ENCODE measurements around the gene CAPRIN2. TPM values are rescaled to one million over a fixed set of nuclear protein-coding genes. Genes with fewer than 3 reads are reported as not detected.

The CAPRIN2 gene
- polyA plus RNA-seq, 2 of the 4 experiments (the other 2 are of a cell fraction): 24.2 to 26.2 TPM

DNA sequence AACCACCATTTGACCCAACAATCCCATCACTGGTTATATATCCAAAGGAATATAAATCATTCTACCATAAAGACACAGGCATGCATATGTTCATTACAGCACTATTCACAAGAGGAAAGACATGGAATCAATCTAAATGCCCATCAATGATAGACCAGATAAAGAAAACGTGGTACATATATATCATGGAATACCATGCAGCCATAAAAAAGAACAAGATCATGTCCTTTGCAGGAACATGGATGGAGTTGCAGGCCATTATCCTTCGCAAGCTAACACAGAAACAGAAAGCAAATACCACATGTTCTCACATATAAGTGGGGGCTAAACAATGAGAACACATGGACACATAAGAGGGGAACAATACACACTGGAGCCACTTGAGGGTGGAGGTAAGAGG lies 15.7 kb downstream of the CAPRIN2 start:
- H3K4me3 ChIP-seq: no peak overlapping the region
- FAIRE-seq (peak; percentile 23), ATAC-seq (no peak), DNase-seq (ENCODE audit: low read depth in 1 of 2, low spot score in 1 of 2) (no peak)
- no peak overlapping the region for H3K27ac ChIP-seq
- no peaks in the 10 kb centered on the region for H3K9me3 ChIP-seq
- H3K4me1 ChIP-seq: 0 out of 3 replicates have a peak, but pooled peaks cover 3% of the 10 kb centered on the region
- WGBS (ENCODE audit: missing lambda C conversion rate): 89% methylated on average over 2 of the region's 2 CpGs
- ChIA-PET CTCF (interaction anchor here (0.8 kb wide), 1 partner anchor 19 kb away, joined by 3 read pairs; no protein-coding TSS in a partner anchor), POLR2A (no interaction called here)
- TF ChIP-seq, protein P1, sequence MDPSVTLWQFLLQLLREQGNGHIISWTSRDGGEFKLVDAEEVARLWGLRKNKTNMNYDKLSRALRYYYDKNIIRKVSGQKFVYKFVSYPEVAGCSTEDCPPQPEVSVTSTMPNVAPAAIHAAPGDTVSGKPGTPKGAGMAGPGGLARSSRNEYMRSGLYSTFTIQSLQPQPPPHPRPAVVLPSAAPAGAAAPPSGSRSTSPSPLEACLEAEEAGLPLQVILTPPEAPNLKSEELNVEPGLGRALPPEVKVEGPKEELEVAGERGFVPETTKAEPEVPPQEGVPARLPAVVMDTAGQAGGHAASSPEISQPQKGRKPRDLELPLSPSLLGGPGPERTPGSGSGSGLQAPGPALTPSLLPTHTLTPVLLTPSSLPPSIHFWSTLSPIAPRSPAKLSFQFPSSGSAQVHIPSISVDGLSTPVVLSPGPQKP (IDR thresholded peaks at IDR 0.05; ENCODE audit: low read depth, low read length): no peak
- TF ChIP-seq RCOR1 (IDR thresholded peaks at IDR 0.05; ENCODE audit: low read depth, low read length) (no peak), FOXS1 (CRISPR knock-in tag; IDR thresholded peaks at IDR 0.05) (no peak), NR3C1 (IDR thresholded peaks at IDR 0.05) (no peak), JUN (IDR thresholded peaks at IDR 0.05) (no peak), PHF8 (IDR thresholded peaks at IDR 0.05; ENCODE audit: borderline replicate concordance, low read depth) (no peak), EHMT2 (IDR thresholded peaks at IDR 0.05; ENCODE audit: low read depth) (no peak), HOXA7 (CRISPR knock-in tag; IDR thresholded peaks at IDR 0.05) (no peak), CBX8 (IDR thresholded peaks at IDR 0.05) (no peak), POLR2AphosphoS2 (conservative IDR thresholded peaks at IDR 0.05; ENCODE audit: low read length) (no peak), RARB (CRISPR knock-in tag; IDR thresholded peaks at IDR 0.05) (no peak)
- TF ChIP-seq, protein P2, sequence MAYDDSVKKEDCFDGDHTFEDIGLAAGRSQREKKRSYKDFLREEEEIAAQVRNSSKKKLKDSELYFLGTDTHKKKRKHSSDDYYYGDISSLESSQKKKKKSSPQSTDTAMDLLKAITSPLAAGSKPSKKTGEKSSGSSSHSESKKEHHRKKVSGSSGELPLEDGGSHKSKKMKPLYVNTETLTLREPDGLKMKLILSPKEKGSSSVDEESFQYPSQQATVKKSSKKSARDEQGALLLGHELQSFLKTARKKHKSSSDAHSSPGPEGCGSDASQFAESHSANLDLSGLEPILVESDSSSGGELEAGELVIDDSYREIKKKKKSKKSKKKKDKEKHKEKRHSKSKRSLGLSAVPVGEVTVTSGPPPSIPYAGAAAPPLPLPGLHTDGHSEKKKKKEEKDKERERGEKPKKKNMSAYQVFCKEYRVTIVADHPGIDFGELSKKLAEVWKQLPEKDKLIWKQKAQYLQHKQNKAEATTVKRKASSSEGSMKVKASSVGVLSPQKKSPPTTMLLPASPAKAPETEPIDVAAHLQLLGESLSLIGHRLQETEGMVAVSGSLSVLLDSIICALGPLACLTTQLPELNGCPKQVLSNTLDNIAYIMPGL (CRISPR knock-in tag; IDR thresholded peaks at IDR 0.05; ENCODE audit: borderline replicate concordance): no peak
- TF ChIP-seq, protein P3, sequence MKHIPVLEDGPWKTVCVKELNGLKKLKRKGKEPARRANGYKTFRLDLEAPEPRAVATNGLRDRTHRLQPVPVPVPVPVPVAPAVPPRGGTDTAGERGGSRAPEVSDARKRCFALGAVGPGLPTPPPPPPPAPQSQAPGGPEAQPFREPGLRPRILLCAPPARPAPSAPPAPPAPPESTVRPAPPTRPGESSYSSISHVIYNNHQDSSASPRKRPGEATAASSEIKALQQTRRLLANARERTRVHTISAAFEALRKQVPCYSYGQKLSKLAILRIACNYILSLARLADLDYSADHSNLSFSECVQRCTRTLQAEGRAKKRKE (CRISPR knock-in tag; IDR thresholded peaks at IDR 0.05; ENCODE audit: low read depth): no peak
- no peak overlapping the region for H3K4me2 ChIP-seq

DNA sequence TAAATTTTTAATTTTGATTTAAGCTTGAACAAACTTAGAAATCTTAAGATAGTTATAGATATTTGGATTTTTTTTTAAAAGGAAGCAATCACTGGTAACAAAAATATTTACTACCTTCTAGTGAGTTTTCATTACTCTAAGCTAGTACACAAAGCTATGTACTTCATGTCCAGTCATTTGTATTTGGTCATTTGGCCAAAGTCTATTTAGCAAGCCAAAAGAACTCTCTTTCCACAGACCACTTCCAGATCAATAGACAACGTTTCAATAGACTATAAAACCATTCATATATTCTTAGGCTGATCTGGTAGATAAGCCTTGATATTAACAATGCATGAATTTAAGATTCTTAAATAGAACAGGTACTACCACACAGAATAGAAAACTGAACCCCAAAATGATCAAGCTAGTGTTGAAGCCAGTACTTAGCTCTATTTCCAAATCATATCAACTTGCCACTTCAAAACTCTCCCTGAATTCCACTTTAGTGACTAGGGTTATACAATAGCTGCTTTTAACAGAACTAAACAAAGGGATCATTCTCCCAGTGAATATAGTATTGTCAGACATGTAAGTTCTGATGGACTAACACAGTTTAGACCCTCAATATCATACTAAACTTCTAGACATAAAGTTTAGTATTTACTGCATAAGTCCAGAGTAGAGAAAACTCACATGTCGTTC lies 21.7 kb downstream of the CAPRIN2 start:
- H3K4me3 ChIP-seq: no peak overlapping the region
- no peak for TF ChIP-seq GATA3 (IDR thresholded peaks at IDR 0.05; ENCODE audit: borderline replicate concordance)
- TF ChIP-seq, protein P4, sequence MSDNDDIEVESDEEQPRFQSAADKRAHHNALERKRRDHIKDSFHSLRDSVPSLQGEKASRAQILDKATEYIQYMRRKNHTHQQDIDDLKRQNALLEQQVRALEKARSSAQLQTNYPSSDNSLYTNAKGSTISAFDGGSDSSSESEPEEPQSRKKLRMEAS (IDR thresholded peaks at IDR 0.05): no peak
- TF ChIP-seq CHD4 (IDR thresholded peaks at IDR 0.05; ENCODE audit: borderline replicate concordance): no peak
- 85% methylated on average over 2 of the region's 2 CpGs for WGBS (ENCODE audit: missing lambda C conversion rate)
- ChIA-PET CTCF (interaction anchor here (0.6 to 1.3 kb wide), 5 partner anchors 10 to 642 kb away, joined by 3 to 6 read pairs (median 3); partner anchors contain the start of gene CAPRIN2), POLR2A (interaction anchor here (0.6 kb wide), 1 partner anchor 22 kb away, joined by 3 read pairs; the partner anchor contains the start of gene CAPRIN2)
- no peak for FAIRE-seq
- H3K9me3 ChIP-seq: no peaks in the 10 kb centered on the region
- ATAC-seq: no peak
- H3K27ac ChIP-seq: no peak overlapping the region
- no peak overlapping the region for H3K4me2 ChIP-seq
- no peak for DNase-seq (ENCODE audit: low read depth in 1 of 2, low spot score in 1 of 2)
- no peaks in the 10 kb centered on the region for H3K4me1 ChIP-seq

DNA sequence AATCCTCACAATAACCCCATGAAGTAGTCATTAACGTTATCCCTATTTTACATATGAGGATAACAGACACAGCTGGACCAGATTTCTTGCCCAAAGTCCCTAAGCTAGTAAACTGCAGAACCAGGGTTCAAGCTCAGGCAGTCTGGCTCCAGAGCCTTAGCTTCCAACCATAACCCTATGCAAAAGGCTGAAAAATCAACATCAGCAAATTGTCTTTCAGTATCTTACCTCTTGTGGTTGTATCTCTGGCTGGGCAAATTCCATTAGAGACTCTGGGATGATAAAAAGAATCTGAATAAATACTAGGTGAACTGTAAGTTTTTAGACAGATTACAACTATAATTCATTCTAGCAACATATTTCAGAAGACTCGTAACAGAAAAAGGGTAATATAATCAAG lies 24.7 kb downstream of the CAPRIN2 start:
- CTCF ChIA-PET: interaction anchor here (0.8 to 1.3 kb wide), 2 partner anchors 25 to 77 kb away, joined by 3 to 4 read pairs; partner anchors contain the start of gene CAPRIN2
- Histone ChIP-seq H3K9me3 (no peaks in the 10 kb centered on the region), H3K27ac (no peak overlapping the region), H3K4me3 (no peak overlapping the region), H3K4me2 (no peak overlapping the region), H3K4me1 (peaks cover 16% of the 10 kb centered on the region)
- POLR2A ChIA-PET: no interaction called here
- DNase-seq (ENCODE audit: low read depth in 1 of 2, low spot score in 1 of 2) (no peak), ATAC-seq (no peak), FAIRE-seq (no peak)
- TF ChIP-seq, protein P5, sequence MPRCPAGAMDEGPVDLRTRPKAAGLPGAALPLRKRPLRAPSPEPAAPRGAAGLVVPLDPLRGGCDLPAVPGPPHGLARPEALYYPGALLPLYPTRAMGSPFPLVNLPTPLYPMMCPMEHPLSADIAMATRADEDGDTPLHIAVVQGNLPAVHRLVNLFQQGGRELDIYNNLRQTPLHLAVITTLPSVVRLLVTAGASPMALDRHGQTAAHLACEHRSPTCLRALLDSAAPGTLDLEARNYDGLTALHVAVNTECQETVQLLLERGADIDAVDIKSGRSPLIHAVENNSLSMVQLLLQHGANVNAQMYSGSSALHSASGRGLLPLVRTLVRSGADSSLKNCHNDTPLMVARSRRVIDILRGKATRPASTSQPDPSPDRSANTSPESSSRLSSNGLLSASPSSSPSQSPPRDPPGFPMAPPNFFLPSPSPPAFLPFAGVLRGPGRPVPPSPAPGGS (IDR thresholded peaks at IDR 0.05): no peak
- TF ChIP-seq GATA3 (IDR thresholded peaks at IDR 0.05; ENCODE audit: borderline replicate concordance): no peak
- TF ChIP-seq NFE2L2 (conservative IDR thresholded peaks at IDR 0.05; ENCODE audit: low read length): no peak
- no peak for TF ChIP-seq CBX8 (IDR thresholded peaks at IDR 0.05)
- TF ChIP-seq, protein P6, sequence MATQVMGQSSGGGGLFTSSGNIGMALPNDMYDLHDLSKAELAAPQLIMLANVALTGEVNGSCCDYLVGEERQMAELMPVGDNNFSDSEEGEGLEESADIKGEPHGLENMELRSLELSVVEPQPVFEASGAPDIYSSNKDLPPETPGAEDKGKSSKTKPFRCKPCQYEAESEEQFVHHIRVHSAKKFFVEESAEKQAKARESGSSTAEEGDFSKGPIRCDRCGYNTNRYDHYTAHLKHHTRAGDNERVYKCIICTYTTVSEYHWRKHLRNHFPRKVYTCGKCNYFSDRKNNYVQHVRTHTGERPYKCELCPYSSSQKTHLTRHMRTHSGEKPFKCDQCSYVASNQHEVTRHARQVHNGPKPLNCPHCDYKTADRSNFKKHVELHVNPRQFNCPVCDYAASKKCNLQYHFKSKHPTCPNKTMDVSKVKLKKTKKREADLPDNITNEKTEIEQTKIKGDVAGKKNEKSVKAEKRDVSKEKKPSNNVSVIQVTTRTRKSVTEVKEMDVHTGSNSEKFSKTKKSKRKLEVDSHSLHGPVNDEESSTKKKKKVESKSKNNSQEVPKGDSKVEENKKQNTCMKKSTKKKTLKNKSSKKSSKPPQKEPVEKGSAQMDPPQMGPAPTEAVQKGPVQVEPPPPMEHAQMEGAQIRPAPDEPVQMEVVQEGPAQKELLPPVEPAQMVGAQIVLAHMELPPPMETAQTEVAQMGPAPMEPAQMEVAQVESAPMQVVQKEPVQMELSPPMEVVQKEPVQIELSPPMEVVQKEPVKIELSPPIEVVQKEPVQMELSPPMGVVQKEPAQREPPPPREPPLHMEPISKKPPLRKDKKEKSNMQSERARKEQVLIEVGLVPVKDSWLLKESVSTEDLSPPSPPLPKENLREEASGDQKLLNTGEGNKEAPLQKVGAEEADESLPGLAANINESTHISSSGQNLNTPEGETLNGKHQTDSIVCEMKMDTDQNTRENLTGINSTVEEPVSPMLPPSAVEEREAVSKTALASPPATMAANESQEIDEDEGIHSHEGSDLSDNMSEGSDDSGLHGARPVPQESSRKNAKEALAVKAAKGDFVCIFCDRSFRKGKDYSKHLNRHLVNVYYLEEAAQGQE (IDR thresholded peaks at IDR 0.05): no peak
- TF ChIP-seq, protein P7, sequence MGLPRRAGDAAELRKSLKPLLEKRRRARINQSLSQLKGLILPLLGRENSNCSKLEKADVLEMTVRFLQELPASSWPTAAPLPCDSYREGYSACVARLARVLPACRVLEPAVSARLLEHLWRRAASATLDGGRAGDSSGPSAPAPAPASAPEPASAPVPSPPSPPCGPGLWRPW (IDR thresholded peaks at IDR 0.05): no peak
- TF ChIP-seq PHF8 (IDR thresholded peaks at IDR 0.05; ENCODE audit: borderline replicate concordance, low read depth): no peak
- 92% methylated on average over 2 of the region's 2 CpGs for WGBS (ENCODE audit: missing lambda C conversion rate)

Data from A549 (cell line).